Mononuclear cell (primary cell): ENCODE results near the gene DEPDC7. TPM values are rescaled to one million over a fixed set of nuclear protein-coding genes. Genes with fewer than 3 reads are reported as not detected.
"Not testable (repeated sequence)": the region's sequence is repeated elsewhere in the genome, so short reads cannot be mapped to it uniquely, and the experiment has no call there.

ENCODE experiments used
- H3K27me3 ChIP-seq: 2 replicates; pipeline ENCODE4 v1.6.0; 2011; ENCODE audit warnings: low read length, control low read depth; ENCODE audit not compliant: insufficient read depth
- H3K4me1 ChIP-seq: 2 replicates; pipeline ENCODE4 v1.5.1; 2011; ENCODE audit warnings: mild to moderate bottlenecking, low read length, control low read depth; ENCODE audit not compliant: insufficient read depth
- H3K4me3 ChIP-seq: 2 replicates; pipeline ENCODE4 v1.5.1; 2011; ENCODE audit warnings: mild to moderate bottlenecking, low read length, moderate library complexity
- H3K9me3 ChIP-seq: 2 replicates; pipeline ENCODE4 v1.5.1; 2011; ENCODE audit warnings: low read depth, mild to moderate bottlenecking, control low read depth, low read length
- total RNA-seq: library from RNA; depleted of rRNA; stranded (reverse); fragments of >200 nt; gene quantifications from one replicate; pipeline ENCODE4 v1.2.3, GENCODE V29; 2012

The DEPDC7 gene
- total RNA-seq, 1 donor: 1.6 TPM

DNA sequence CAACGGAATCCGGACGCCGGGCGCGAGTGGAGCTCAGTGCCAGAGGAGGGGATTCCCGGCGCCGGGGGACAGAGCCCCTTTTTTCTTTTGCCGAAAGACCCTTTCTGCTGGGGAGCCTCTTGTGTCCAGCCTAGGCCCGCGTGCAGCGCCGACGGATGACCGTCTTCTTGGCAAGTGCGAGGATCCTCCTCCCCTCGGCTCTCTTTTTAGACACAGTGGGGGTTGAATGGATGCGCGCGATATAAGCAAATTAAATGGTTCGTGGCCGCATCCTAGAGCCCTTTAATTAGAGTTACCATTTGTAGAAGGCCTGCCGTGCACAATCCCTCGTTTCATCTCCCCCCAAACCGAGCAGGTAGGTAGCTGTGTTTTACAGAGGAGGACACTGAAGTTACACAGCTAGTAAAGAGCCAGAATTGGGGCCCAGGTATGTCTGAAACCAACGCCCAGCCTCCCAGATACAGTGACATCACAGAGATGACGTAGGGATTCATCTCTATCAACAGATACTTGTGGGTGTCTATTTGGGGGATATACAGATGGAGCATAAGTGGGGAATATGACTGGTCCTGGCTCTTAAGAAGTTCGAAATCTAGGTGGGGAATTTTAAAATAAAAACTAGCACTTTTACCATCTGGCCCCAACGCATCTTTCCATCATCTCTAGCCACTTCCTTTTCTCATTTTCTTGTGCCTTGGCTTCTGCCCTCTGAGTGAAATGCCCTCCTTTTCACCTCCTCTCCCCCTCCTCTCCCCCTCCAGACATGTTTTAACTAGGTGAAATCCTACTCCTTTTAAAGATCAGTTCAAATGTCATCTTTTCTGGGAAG lies 24.6 kb downstream of the DEPDC7 start:
- Histone ChIP-seq H3K4me1 (peaks cover 14% of the 10 kb centered on the region), H3K4me3 (peak overlapping the region; percentile 96), H3K9me3 (no peaks in the 10 kb centered on the region), H3K27me3 (no peaks in the 10 kb centered on the region)

DNA sequence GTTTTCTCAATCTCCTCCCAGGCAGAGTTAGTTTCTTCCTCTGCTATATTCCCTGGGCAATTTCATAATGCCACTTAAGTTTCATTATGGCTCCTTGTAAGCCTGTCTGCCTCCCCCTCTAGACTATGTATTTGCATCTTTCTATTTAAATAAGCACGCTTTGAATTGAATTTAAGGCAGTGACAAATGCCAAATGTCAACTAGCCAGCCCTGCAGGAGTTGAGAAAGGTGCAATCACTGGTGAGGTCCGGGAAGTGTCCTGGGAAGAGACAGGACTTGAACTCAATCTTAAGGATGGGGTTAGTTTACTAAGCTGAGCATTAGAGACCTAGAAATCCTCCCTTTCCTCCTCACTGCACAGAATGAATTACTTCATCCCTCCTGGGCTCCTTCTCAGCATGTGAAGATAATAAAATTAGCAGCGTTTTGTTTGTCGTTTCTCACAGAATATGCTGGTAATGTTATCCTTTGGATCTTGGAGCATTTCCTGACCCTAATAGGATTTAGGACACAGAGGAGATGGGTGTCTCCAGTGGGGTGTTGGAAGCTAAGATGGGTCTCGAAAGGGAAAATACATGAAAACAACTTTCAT lies 25.3 kb downstream of the DEPDC7 start:
- Histone ChIP-seq H3K9me3 (no peaks in the 10 kb centered on the region), H3K4me1 (peaks cover 14% of the 10 kb centered on the region), H3K4me3 (no peak overlapping the region), H3K27me3 (no peaks in the 10 kb centered on the region)

DNA sequence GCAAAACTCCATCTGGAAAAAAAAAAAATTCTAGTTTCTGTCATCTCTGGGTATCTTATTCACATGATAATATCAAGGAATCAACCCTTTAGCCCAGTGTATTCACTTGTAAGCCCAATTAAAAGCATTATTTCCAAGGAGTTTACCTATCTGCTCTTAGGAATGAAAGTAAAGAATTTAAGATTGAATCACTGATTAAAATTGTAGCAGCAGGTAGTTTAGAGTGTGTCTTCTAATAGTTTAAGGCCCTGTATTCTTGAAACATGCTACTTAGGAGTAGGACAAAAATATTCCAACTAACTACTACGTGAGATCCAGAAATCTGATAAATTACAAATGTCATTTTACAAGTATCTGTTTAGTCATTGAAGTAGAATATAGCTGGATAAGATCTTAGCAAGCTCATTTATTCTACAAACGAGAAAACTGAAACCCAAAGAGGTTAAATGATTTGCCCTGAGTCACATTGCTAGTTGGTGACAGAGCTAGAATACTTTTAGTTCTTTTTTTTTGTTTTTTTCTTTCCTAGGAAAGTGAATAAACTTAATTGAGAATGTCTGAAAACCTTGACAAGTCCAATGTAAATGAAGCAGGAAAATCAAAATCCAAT lies 27.6 kb downstream of the DEPDC7 start:
- H3K4me1 ChIP-seq: peaks cover 19% of the 10 kb centered on the region
- H3K9me3 ChIP-seq: no peaks in the 10 kb centered on the region

DNA sequence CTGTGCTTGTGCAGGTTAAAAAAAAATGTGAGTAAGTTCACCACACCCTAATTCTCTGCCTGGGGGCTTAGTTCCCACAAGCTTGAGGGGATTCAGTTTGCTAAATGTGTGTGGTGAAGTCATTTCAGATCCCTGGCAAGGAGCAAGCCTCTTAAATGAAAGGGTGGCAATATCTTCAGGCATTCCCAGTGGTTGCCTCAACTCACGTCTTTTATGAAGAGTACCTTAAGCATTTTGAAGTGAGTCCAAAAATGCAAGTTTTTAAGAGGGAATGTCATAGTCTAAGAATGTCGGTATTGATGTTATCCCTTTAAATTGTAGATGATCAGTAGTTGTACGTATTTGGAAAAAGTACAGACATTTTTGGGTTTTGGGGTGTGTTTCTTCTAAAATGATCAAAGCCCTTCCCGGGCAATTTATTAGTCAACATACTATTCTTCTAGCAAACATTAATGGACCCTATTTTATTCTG lies 28.6 kb downstream of the DEPDC7 start:
- peaks cover 28% of the 10 kb centered on the region for H3K4me1 ChIP-seq
- no peak overlapping the region for H3K4me3 ChIP-seq
- no peaks in the 10 kb centered on the region for H3K9me3 ChIP-seq

More for the DNA sequence above, 27.6 kb downstream of the DEPDC7 start:
- Histone ChIP-seq H3K4me3 (no peak overlapping the region), H3K27me3 (no peaks in the 10 kb centered on the region)

DNA sequence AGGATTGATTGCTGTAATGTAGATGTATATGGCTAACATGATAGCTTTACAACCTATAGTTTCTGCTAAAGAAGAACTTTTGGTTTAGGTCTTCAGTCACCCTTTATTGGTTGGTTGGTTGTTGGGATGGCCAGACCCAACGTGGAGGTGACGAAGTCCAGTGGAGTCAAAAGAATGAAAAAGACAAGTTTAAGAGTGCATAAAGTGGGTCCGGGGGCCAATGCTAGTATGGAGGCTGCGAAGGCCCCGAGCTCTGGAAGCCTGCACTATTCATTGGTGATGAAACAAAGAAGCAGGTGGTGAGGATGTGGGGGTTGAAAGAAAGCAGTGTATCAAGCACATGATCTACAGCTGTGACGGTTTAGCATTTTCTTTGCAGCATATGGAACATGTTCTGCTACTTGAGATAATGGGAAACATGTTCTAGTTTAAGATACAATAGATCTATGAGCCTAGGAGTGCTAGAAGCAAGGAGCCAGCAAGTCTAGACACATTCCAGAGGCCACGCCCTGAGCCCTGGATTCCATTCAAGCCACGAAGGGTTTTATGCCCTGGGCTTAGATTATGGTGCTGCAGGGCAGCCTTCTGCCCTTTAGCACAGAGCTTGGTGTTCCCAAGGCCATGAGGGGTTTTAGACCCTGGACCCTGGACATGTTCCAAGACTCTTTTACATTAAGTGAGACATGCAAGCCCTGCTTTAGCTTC lies 30.0 kb downstream of the DEPDC7 start:
- H3K27me3 ChIP-seq: no peaks in the 10 kb centered on the region
- H3K4me1 ChIP-seq: peaks cover 25% of the 10 kb centered on the region
- H3K9me3 ChIP-seq: no peaks in the 10 kb centered on the region
- no peak overlapping the region for H3K4me3 ChIP-seq

More for the DNA sequence above, 28.6 kb downstream of the DEPDC7 start:
- H3K27me3 ChIP-seq: no peaks in the 10 kb centered on the region

DNA sequence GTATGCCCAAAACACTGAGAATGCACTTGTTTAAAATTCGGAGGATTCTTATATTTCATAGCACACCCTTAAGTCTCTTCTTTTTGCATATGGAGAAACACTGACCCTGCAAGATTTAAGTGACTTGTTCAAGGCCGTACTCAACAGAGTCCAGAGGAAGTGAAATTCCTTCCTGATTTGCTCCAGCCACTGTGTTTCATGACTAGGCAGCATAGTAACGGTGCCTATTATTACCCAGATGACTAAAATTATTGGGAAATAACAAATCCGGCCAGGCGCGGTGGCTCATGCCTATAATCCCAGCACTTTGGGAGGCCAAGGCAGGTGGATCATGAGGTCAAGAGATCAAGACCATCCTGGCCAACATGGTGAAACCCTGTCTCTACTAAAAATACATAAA lies 33.0 kb downstream of the DEPDC7 start:
- H3K27me3 ChIP-seq, H3K4me3 ChIP-seq, H3K9me3 ChIP-seq: not testable (repeated sequence)
- H3K4me1 ChIP-seq: peaks cover 40% of the 10 kb centered on the region

DNA sequence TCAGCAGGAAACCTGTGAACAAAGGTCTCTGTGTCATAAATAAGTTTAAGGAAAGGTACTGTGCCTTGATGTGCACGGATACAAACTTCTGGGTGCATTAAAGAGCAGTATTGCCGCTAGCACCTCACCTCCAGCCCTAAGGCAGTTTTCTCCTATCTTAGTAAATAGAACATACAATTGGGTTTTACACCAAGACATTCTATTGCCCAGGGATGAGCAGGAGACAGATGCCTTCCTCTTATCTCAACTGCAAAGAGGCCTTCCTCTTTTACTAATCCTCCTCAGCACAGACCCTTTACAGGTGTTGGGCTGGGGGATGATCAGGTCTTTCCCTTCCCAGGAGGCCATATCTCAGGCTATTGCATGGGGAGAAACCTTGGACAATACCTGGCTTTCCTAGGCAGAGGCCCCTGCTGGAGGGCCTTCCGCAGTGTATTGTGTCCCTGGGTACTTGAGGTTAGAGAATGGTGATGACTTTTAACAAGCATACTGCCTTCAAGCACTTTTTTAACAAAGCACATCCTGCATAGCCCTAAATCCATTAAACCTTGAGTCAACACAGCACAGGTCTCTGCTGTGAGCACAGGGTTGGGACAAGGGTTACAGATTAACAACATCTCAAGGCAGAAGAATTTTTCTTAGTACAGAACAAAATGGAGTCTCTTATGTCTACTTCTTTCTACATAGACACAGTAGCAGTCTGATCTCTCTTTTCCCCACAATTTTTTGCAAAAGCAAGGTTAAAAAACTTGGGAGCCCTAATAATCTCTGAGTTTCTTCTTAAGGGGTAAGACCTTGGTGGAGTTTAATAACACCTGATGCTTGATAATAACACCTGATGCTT lies 34.1 kb downstream of the DEPDC7 start:
- H3K9me3 ChIP-seq, H3K4me3 ChIP-seq, H3K27me3 ChIP-seq: not testable (repeated sequence)
- H3K4me1 ChIP-seq: peaks cover 40% of the 10 kb centered on the region

DNA sequence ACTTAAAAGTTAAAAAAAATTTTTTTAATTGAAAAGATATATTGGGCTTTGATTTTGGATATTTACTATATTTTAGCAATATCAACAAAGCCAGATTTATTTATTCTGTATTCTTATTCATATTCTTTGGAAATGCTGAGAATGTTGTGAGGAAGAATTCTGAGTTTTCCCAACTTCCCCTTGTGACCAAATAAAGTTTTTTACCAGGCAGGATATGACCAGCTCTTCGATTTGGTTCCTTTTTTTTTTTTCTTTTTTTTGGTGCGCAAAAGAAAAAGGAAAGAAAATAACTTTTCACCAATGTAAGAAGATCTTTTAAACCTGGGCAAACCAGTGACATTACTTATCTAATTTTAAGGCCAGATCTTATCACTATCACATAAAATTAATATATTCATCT lies 36.6 kb downstream of the DEPDC7 start:
- Histone ChIP-seq H3K9me3 (no peaks in the 10 kb centered on the region), H3K4me1 (peaks cover 40% of the 10 kb centered on the region), H3K4me3 (no peak overlapping the region), H3K27me3 (no peaks in the 10 kb centered on the region)

DNA sequence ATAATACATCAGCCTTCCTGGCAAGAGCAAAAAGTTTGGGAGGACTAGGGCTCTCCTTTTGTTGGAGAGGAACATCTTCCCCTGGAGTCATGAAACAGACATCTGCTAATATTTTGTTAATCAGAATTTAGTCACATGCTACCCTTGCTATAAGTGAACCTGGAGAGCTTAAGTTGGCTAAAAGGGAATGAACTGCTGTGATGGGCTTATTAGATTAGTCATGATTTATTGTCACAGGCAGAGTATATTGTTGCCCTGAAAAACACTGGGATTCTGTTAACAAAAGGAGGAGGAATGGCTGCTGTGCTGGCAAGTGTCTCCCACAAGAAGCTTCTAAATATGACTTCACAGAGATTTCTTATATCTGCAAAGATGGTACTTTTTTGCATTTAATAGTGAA lies 39.7 kb downstream of the DEPDC7 start:
- H3K4me1 ChIP-seq: peaks cover 20% of the 10 kb centered on the region
- H3K9me3 ChIP-seq: no peaks in the 10 kb centered on the region
- H3K27me3 ChIP-seq: no peaks in the 10 kb centered on the region
- H3K4me3 ChIP-seq: no peak overlapping the region

DNA sequence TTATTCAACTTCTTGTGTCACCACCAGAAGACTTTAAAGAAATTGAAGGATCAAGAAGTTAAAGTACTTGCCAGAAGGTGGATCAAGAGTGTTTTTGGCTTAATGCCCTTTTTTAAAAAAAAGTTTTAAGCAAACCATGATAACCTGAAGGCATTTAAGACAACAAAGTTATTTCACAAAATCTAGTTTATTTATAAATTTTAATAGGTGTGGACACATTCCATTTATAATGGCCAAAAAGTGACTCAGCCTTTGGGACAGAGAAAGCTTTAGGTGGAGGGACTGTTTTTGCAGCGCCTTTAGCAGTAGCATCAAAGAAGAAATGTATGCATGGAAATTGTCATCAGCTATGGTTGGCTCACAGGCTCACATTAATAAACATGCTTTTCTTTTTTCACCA lies 41.6 kb downstream of the DEPDC7 start:
- Histone ChIP-seq H3K27me3 (no peaks in the 10 kb centered on the region), H3K4me3 (no peak overlapping the region), H3K9me3 (no peaks in the 10 kb centered on the region), H3K4me1 (peaks cover 10% of the 10 kb centered on the region)

DNA sequence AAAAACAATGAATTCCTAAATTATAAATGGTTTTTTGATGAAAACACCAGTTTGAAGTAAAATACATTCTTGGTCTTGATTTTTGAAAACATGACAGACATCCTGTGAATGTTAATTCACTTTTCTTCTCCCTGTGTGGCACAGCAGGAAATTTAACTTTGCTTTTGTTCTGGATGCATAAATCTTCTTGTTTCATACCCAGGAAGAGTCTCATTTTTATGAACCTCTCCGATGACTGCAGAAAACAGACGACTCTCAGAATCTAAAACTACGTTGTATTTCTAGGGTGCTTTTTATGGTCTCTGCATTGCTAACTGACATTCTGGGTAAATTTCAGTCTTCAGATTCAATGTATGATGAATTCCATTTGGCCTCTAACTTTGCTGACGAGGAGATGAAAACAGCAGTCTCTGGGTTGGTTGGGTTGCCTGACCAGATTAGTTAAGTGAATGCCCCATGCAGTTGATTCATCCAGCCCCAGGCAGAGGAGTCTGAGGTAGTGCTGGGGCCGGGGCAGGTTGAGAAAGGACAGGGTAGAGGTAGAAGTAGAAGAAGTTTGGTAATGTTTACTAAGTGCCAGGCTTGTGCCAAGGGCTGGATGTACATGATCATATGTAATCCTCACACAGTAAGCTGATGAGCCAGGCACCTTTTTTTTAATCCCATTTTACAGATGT lies 43.8 kb downstream of the DEPDC7 start:
- no peak overlapping the region for H3K4me3 ChIP-seq
- no peaks in the 10 kb centered on the region for H3K27me3 ChIP-seq
- peaks cover 22% of the 10 kb centered on the region for H3K4me1 ChIP-seq
- H3K9me3 ChIP-seq: no peaks in the 10 kb centered on the region

DNA sequence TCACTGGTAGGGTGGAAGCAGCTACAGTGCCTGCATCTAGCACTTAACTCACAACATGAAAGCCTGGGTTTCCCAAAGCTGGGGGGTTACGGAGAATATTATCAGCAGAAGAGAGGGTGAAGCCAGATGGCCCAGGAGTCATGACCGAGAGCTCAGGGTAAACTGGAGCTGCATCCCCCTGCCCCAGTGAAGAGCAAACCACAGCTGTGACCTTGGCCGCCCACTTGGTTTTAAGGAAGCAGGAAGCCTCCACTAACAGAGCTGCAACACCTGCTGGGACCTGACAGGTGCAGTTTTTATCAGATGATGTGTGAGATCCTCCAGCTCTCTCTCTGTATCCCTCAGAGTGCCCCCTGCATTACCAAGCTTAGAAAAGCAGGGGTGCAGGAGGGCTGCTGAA lies 44.6 kb downstream of the DEPDC7 start:
- H3K4me1 ChIP-seq: peaks cover 30% of the 10 kb centered on the region
- H3K4me3 ChIP-seq: no peak overlapping the region
- no peaks in the 10 kb centered on the region for H3K27me3 ChIP-seq
- H3K9me3 ChIP-seq: no peaks in the 10 kb centered on the region

DNA sequence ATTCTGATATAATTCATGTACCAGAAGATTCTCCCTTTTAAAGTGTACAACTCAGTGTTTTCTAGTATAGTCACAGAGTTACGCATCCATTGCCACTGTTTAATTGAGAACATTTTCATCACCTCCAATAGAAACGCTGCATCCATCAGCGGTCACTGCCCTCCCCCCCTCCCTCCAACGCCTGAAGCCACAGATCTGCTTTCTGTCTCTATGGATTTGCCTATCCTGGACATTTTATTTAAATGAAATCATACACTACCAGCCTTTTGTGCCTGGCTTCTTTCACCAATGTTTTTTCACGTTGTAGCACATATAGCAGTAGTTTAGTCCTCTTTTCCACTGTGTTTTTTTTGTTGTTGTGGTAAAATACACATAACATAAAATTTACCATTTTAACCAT lies 46.5 kb downstream of the DEPDC7 start:
- Histone ChIP-seq H3K4me3 (no peak overlapping the region), H3K9me3 (no peaks in the 10 kb centered on the region), H3K27me3 (no peaks in the 10 kb centered on the region), H3K4me1 (peaks cover 33% of the 10 kb centered on the region)

DNA sequence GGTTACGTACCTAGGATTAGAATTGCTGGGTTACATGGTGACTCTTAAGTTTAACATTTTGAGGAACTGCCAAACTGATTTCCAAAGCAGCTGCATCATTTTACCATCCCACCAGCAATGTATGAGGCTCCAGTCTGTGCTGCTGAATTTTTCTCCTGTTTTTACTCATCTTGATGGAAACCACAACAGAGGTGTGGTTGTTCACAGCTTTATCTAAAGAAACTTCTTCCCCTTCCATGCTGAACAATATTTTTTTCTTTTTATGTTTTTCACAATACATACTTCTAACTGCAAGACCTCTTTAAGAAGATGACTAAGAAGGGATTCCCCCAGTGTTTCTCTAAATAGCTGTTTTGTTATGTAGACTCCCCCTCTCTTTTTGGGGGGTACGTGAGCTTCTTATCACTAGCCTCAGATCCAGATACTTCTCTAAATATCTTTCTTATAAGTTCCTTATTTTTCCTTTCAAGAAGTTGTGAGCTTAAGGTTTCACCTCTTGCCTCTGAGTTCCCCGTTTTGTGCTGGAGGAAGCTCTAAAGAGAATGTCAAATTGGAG lies 47.7 kb downstream of the DEPDC7 start:
- H3K9me3 ChIP-seq: no peaks in the 10 kb centered on the region
- H3K27me3 ChIP-seq: no peaks in the 10 kb centered on the region
- no peak overlapping the region for H3K4me3 ChIP-seq
- peaks cover 33% of the 10 kb centered on the region for H3K4me1 ChIP-seq
